C4-2B (cell line): Measurements from ENCODE around the gene ADAP1.

Source experiments
- CTCF ChIP-seq: fragments of 450-650 bp; conservative IDR thresholded peaks from 2 replicates; pipeline ENCODE4 v1.5.1; 2017; ENCODE audit warnings: mild to moderate bottlenecking
- ZFX ChIP-seq: fragments of 450-650 bp; IDR thresholded peaks from 2 replicates; pipeline ENCODE4 v1.6.1; 2017

DNA sequence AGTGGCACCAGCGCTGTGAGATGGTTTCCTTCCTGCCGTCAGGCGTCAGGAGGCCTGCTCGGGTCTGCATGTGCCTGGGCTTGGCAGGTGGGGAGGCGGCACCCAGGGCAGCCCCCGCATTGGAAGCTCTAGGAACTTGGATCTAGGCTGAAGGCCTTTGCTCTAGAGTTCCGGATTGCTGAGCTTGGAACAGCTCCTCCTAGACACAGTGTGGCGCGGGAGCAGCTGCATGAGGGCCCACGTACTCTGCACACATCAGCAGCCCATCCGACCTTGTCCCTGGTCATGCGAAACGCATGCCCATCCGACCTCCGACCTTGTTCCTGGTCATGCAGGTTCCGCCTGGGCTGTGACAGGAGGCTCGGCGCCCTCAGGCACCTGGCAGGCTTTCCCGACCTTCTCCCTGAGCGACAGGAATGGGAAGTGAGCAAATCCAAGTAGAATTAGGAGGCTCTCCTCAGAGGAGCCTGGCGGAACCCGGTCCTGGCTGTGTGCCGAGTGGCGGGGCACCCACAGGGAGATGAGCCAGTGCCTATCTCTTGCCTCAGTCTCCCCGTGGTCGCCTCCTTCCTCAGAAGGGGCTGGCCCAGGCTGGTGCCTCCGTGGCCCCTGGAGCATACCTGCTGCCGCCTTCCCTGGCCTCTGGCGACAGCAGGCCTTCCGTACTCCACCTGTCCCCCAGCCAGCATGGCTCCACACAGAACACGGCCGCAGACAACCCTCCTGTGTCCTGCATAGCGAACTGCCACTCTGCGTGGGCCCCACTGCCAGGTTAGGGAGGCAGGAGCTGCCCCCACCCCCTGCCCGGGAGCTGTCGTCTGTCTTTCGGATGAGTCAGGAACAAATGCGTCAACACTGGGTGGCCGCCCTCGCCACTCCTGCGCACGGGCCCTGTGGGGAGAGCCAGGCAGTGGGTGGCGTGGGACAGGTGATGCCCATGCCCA is 66.1 kb downstream of the ADAP1 start:
- TF ChIP-seq CTCF (no peak), ZFX (no peak)
